Renal cortex interstitium (tissue), 11 donors: ENCODE data around the gene QSOX1. TPM values are rescaled to one million over a fixed set of nuclear protein-coding genes. Genes with fewer than 3 reads are reported as not detected.

Experiments used
- DNase-seq, 11 donors: peaks; one replicate each; pipeline ENCODE4 v3.0.0-alpha.2; 2013; ENCODE audit warnings: low read depth in 9 of 11, low spot score in 4 of 11; ENCODE audit errors: extremely low read depth in 1 of 11
- polyA plus RNA-seq, 3 donors: library from polyadenylated mRNA; unstranded; fragments of 120-200 nt; gene quantifications; one replicate each; pipeline ENCODE4 v1.2.1, GENCODE V29; 2013; ENCODE audit not compliant: insufficient read length in 3 of 3

QSOX1 gene
- polyA plus RNA-seq, 3 donors: 53.2 to 62.6 (median 60.7) TPM

DNA sequence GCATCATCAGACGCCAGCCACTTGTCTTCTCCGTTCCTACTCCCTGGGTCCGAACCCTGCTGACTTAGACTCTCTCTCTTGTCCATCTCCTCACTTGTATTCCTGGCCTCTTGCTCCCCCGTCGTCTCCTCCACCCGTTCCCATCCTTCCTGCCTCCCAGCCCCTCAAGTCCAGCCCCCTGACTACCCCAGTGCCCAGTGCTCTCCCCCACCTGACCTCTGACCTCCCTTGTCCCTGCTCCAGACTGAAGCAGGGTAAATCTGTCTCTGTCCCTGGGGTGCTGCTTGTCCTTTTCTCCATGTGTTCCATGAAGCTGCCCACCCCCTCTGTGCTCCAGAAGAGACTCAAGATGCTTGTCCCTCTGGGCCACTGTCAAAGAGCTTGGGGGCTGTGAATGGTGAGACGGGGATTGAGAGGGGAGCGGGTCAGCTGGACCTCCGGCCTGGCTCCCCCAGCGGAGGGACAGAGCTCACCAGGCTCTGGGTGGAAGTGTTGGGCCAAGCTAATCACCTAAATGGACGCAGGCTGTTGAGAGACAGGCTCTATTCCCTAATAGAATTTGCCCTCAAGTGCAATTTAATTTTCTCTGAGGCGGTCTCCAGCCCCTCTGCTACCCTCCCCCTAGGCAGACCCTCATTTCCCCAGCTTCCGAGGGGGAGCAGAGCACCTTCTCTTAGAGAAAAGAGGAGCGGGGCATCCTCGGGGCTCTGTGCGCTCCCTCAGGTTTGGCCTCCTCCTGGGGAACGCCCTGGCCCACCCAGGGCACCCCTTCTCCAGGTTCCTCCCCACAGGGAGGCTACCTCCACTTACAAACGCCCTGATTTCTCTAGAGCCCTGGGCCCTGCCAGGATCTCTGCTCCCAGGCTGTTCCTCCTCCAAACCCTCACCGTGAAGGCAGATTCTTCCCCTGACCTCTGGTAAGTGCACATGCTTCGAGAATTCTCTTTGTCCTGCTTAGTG lies 64.4 kb downstream of the QSOX1 start:
- no peak for DNase-seq

DNA sequence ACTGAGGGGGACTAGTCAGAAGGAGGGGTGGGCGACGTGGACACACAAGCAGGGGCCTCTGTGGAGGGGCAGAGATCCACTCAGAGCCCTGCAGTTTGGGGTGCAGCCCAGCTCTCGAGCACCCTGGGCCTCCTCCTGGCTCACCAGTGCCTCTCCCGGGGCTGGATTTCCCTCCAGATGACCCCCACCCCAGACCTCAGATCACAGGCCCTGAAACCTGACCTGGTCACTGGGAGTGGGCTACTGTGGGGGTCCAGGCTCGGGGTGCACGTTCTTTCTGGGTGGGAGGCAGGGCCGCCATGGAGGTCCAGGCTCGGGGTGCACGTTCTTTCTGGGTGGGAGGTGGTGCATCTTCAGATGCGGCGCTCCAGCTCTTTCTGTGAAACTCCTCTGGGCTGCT lies 65.1 kb downstream of the QSOX1 start:
- DNase-seq: no peak

GRCh38 chr1:180221462-180221861 lies 66.8 kb downstream of the QSOX1 start:
- no peak for DNase-seq

DNA sequence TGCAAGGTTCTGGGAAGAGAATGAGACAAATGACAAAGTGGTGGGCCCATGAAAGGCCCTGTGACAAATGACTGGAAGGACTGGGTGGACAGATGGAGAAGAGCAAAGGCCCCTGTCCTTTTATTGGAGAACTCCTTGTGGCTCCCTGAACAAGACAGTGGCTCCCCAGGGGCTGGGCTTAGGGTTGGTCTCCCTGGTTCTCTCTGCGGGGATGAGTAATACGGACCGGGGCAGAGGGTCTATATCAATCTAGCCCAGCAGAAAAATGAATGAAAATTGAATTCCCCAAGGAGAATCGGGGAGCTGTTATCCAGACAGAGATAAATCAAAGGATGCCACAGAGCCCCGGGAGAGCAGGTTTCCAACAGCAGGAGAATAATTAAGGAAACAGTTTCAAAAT lies 70.2 kb downstream of the QSOX1 start:
- no peak for DNase-seq

DNA sequence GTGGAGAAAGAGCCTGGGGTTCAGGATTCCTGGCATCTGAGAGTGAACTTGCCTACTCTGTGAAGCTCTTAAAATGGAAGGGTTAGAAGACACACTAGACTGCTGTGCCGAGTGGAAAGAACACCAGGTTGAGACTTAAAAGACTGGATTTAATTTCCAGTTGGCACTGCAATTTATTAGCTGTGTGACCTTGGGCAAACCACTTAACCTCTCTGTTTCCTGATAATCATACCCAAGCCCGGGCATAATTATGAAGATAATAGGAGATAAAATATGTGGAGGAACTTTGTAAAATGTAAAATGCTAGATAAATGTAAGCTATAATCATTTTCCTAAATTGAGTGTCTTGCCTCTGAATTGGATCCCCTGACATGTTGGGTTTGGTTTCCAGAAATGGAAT lies 70.7 kb downstream of the QSOX1 start:
- no peak for DNase-seq

DNA sequence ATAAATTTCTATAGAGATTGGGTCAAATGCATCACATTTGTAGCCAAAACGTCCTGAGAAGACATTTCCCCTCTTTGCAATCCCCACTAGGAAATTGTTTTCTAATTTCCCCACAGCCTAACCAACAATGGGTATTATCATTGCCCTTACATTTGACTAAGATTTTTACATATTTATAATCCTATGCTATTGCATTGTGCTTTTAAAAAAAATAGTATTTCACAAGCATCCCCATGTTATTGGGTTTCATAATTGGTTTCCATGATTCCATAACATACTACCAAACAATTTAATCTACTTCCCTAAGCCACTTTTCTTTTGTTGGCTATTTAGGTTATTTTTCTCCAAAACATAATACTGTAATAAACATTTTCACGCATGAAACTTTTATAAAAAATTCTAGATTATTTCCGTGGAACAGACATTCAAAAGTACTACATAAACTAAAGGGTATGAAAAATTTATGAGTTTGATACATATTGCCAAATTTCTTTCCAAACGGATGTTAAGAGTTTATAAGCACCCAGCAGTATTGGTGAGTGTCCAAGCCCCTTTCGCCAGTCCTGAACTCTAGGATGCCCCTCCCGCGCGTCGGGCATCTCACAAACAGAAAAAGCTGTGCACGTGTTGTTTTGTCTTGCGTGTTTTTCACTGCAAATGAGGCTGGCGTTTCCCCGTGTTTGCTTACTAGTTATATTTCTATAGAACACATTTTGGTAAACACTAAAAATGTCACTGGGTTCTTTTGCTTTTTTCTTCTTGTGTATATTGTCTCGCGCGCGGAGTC lies 73.4 kb downstream of the QSOX1 start:
- DNase-seq: no peak

- DNase-seq: no peak
Observed at GRCh38 chr1:180228648-180229482, 74.2 kb downstream of the QSOX1 start.

DNA sequence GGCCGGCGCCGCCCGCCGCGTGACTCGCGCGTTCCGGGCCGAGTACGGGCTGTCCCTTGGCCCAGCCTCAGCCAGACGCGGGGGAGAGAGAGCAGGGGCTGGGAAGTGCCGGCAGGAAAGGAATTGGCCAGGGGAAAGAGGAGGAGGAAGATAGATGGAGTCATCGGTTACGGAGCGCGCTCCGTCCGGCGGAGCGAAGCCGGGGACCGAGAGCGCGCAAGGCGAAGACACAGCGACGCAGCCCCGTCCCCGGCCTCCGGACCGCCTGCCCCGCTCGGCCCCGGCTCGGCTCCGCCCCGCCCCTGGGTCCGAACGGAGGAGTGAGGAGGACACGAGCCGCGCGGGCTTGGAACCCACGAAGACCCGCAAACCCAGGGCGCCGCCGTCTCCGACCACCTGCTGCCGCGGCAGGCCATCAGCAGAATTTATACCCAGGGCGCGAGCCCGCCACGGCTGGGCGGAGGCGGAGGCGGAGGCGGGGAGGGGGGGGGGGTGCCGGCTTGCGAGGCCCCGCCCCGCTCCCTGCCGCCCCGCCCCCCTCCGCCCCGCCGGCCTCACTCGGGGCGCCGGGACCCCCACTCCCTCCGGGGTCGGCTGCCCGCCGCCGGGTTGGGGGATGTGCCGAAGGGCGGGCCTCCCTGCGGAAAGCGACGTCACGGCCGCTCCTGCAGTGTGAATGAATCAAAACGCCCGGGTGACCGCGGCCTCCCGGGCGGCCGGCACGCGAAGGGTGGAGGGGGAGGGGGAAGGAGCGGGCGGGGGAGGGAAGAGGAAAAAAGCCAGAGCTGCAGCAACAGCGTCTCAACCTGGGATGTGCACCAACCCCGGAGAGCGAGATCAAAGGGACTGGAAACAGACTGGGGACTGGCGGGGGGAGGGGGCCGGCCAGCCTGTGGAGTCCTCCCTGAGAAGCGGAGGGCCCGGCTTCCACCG lies 75.1 kb downstream of the QSOX1 start, which contains the start of gene LHX4:
TSS of gene LHX4 (plus strand) at position 782 of the 933 bp plus-strand sequence. CDS start 266 bp downstream, outside the sequence.
- no peak for DNase-seq

GRCh38 chr1:180230416-180230790 lies 75.7 kb downstream of the QSOX1 start:
- no peak for DNase-seq

- DNase-seq: no peak
Observed at GRCh38 chr1:180230791-180231505, 76.3 kb downstream of the QSOX1 start.

DNA sequence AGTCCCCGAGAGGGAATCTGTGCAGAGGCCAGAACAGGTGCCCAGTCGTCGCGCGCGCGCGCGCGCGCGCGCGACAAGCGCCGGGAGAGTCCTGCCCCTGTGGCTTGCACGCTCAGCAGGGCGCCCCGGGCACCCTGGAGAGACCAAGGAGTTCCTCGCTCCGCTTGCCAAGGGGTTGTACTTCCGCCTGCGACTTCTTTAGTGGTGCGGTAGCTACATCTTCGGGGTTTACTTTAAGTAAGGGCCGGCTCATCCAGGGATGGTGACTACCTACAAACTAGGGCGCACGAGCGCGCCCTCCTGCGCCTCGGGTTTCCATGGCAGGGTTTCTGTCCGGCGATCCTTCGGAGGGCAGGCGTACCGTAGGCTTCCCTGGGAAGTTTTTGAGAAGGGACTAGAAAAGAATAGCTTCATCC lies 76.8 kb downstream of the QSOX1 start:
- no peak for DNase-seq

DNA sequence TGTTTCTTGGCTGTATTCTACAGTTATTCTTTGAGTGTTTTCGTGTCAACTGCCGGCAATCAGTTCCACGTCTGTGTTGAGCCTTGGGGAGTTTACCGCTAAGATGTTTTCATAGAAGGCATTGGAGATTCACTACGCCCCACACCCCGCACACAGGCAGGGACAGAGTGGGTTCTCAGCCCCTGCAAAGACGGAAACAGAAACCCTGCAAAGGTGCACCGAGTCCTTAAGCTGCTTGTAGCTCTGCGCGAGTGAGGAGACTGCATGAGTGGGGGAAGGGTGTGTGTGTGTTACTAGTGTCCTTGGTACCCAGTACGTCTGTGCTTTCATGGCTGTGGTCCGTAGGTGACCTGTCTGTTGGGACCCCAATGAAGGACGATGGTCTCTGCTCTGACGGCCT lies 77.3 kb downstream of the QSOX1 start:
- DNase-seq: no peak

GRCh38 chr1:180232521-180233043 lies 77.9 kb downstream of the QSOX1 start:
- DNase-seq: no peak

DNA sequence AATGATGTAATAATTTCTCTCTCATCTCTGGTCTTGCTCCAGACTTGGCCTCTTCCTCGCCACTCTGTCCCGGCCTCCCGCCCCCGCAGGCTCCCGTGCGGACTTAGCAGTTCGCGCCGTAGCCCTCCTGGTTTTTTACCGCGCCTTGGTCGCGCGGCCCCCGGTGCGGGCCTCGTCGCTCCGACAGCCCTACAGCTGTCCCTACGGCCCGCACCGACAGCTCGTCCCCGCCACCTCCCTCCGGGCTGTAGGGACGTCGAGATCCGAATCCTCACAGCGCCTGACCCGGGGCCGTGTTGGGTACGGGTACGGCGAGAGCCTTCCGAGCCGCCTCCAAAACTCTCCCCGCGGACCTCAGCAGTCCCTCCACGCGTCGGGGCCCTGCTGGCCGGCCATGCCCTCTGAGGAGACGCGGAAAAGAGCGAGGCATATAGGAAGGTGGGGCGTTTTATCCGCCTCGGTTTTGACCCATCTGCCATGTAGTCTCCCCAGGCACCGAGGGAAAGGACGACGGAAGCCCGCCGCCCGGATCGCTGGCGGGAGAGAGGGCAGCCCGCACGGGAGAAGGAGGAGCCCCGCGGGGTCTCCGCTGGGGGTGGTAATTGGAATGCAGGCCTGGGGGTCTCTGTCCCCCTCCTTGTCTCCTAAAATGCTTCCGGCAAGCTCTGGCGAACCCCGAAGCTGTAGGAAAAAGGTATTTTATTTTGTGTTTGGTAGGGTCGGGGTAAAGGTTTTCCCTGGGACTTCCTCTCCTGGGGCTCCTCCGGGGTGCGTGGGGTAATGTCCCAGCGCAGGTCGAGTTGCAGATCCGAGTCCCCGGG lies 78.7 kb downstream of the QSOX1 start:
- DNase-seq: no peak

DNA sequence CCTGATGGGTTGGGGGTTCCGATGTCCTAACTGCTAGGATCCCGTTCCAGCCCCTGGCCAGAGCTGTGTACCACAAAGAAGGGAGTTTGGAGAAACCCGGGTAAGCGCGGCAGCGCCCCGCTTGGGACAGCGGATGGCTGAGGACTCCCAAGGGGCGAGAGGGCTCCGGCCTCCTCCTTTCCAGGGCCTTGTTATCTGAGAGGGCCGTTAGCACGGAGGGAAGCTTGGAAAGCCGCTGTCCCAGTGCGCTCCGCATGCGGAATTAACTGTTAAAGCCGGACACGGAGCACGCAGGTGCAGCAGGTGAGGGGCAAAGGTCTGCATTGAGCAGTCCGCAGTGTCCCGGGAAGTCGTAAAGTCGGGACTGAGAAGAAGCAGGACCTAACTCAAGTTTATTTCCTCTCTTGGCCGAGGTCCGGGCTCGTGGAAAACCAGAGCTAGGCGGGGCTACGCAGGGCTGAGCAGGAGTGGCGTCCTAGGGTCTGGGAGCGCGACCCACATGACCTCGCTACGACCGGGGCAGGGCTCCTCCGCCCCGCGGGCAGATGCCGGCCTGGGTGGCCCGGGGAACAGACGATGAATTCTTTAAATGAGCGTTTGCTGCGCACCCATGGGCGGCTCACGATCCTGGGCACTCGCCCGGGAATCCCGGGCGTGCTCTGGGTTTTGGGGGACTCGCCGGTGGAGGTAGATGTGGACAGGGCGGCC lies 79.9 kb downstream of the QSOX1 start:
- DNase-seq: no peak

DNA sequence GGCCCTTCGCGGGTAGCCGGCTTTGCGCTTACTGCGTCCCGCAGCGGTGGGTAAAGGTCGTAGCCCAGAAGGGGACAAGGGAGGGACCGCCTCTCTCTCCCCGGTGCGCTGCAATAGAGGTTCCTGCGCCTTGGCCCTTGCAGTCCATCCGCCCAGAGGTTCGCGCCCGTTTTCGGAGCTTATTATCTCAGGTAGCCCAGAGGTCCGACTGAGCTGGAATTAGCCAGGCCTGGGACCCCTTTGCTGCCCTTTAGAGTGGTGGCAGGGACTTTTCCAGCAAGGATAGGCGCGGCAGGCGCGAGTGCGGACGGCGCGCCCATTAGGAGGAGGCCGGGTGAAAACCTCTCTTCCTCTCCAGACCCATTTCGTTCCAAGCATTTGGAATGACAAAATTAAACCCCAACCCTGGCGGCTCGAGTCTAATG lies 80.4 kb downstream of the QSOX1 start:
- no peak for DNase-seq
